Measurements from ENCODE around the gene STARD3. TPM values are rescaled to one million over a fixed set of nuclear protein-coding genes. Genes with fewer than 3 reads are reported as not detected.

STARD3 gene
- total and polyA plus RNA-seq, 2 donors (not counting 3 experiments of a cell fraction or from before 2014, with no cell fraction given), result 51.0 to 75.7 TPM

DNA sequence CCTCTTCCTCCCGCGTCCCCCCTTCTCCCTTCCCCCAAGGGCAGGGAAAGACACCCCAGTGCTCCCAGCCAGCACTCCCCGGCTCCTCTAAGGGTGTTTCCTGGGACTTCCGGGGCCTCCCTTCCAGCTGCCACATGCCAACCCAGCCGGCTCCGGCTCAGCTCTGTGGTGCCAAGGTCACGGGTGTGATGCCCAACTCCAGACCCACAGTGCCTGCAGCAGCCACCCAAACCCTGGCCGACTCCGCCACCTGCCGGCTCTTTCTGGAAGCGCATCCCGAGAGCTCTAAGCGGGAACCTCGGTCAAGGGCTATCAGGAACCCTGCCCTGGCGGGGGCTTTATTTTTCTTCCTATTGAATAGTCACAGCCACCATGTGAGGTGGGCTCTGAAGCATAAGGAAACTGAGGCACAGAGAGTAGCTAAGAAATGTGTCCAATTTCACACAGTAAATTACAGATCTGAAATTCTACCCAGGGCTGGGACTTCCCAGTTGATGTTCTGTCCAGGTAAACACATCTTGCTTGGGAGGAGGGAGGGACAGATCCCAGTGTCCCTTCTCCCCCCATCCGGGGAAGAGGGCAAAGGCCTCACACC is 13.5 kb upstream of the STARD3 start:
- Histone ChIP-seq H3K79me2 (ENCODE audit: control insufficient read depth, insufficient read depth, low read length) (no peaks in the 10 kb centered on the region), H4K20me1 (replicated peaks; ENCODE audit: control insufficient read depth, extremely low read depth, insufficient read depth, low read length) (no peaks in the 10 kb centered on the region), H3K27me3 (ENCODE audit: control insufficient read depth in 2 of 2, insufficient read depth in 2 of 2, low read length in 2 of 2) (peaks cover 36% of the 10 kb centered on the region in 2 experiments), H3K4me2 (ENCODE audit: insufficient read depth, low read length) (no peak overlapping the region), H3K9me3 (replicated peaks; ENCODE audit: control insufficient read depth, insufficient read depth, low read length) (no peaks in the 10 kb centered on the region), H3K27ac (ENCODE audit: insufficient read depth, low read depth, low read length) (no peak overlapping the region), H2AFZ (ENCODE audit: low read depth, low read length) (no peak overlapping the region), H3K4me1 (ENCODE audit: control insufficient read depth, extremely low read depth, insufficient read depth, low read length) (peaks cover 3% of the 10 kb centered on the region), H3K9me1 (replicated peaks; ENCODE audit: control insufficient read depth, extremely low read depth, insufficient read depth, low read length) (no peaks in the 10 kb centered on the region), H3K36me3 (ENCODE audit: control insufficient read depth in 2 of 2, extremely low read depth in 1 of 2, insufficient read depth in 2 of 2, low read length in 2 of 2) (no peaks in the 10 kb centered on the region), H3K4me3 (replicated peaks in 1 of 3; ENCODE audit: insufficient read depth in 1 of 3, low read depth in 1 of 3, low read length in 3 of 3) (no peak overlapping the region), H3K9ac (replicated peaks; ENCODE audit: extremely low read depth, insufficient read depth, low read length) (no peak overlapping the region)
- ChIA-PET CTCF (interaction anchor here (0.6 to 4.0 kb wide), 57 partner anchors 8 to 418 kb away, joined by 3 to 70 read pairs (median 5); partner anchors contain the start of genes ERBB2, MED1, MIEN1 and PNMT), POLR2A (no interaction called here)
- DNase-seq (ENCODE audit: low read depth, low spot score), result peak; percentile 61
- intact Hi-C loops (cut with micrococcal nuclease), result loop anchor here (1.0 to 10.0 kb wide), 5 partner anchors 29 to 331 kb away; partner anchors contain the start of gene MIEN1
- BruUV-seq (replicated peaks), result no TSS peak
- FAIRE-seq, result peak; percentile 86
- dilution Hi-C loops (cut with MboI; ENCODE audit: extremely low pct_ligation_motif_present, low sequenced_read_pairs), result no loop called here
- no peak for TF ChIP-seq FOS (IDR thresholded peaks at IDR 0.05; ENCODE audit: borderline replicate concordance, insufficient read depth, low read length)
- no peak for TF ChIP-seq EZH2 (IDR thresholded peaks at IDR 0.05; ENCODE audit: borderline replicate concordance, low read depth, low read length, severe bottlenecking)
- no peak for TF ChIP-seq POLR2AphosphoS5 (IDR thresholded peaks at IDR 0.05; ENCODE audit: insufficient read depth, low read depth, low read length)
- TF ChIP-seq, protein P1, sequence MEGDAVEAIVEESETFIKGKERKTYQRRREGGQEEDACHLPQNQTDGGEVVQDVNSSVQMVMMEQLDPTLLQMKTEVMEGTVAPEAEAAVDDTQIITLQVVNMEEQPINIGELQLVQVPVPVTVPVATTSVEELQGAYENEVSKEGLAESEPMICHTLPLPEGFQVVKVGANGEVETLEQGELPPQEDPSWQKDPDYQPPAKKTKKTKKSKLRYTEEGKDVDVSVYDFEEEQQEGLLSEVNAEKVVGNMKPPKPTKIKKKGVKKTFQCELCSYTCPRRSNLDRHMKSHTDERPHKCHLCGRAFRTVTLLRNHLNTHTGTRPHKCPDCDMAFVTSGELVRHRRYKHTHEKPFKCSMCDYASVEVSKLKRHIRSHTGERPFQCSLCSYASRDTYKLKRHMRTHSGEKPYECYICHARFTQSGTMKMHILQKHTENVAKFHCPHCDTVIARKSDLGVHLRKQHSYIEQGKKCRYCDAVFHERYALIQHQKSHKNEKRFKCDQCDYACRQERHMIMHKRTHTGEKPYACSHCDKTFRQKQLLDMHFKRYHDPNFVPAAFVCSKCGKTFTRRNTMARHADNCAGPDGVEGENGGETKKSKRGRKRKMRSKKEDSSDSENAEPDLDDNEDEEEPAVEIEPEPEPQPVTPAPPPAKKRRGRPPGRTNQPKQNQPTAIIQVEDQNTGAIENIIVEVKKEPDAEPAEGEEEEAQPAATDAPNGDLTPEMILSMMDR (IDR thresholded peaks at IDR 0.05; ENCODE audit: extremely low read depth in 1 of 2, insufficient read depth in 1 of 2, low read depth in 1 of 2, low read length in 2 of 2), result peak; percentile 93 to 96
- TF ChIP-seq MYC (IDR thresholded peaks at IDR 0.05; ENCODE audit: low read depth, low read length), result no peak
- TF ChIP-seq, protein P2, sequence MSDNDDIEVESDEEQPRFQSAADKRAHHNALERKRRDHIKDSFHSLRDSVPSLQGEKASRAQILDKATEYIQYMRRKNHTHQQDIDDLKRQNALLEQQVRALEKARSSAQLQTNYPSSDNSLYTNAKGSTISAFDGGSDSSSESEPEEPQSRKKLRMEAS (IDR thresholded peaks at IDR 0.05; ENCODE audit: insufficient read depth, insufficient read length), result no peak

All from endothelial cell of umbilical vein (primary cell).